OCI-LY1 (cell line): Measurements from ENCODE around the gene KIDINS220.

Source experiments
- H2AFZ ChIP-seq: fragments of 200-600 bp; sonication (generic), shearing (Covaris generic); 2 replicates; pipeline ENCODE4 v1.6.0; 2014; ENCODE audit warnings: antibody characterized with exemption, mild to moderate bottlenecking, low read length
- H3F3A ChIP-seq: fragments of 200-600 bp; sonication (generic), shearing (Covaris generic); 2 replicates; pipeline ENCODE4 v1.6.0; 2014; ENCODE audit warnings: mild to moderate bottlenecking, antibody characterized with exemption, low read length, moderate library complexity; ENCODE audit not compliant: insufficient read depth
- H3K27ac ChIP-seq: fragments of 200-600 bp; sonication (generic); 2 replicates; pipeline ENCODE4 v1.5.1; 2014; ENCODE audit warnings: low read length, mixed run types, mild to moderate bottlenecking, low read depth; ENCODE audit not compliant: poor library complexity, severe bottlenecking
- H3K27me3 ChIP-seq: fragments of 200-600 bp; sonication (generic); 2 replicates; pipeline ENCODE4 v1.6.0; 2014; ENCODE audit warnings: antibody characterized with exemption, mild to moderate bottlenecking, low read length, moderate library complexity; ENCODE audit not compliant: insufficient read depth
- H3K36me3 ChIP-seq: fragments of 200-600 bp; sonication (generic); 2 replicates; pipeline ENCODE4 v1.6.1; 2014; ENCODE audit warnings: mild to moderate bottlenecking, antibody characterized with exemption, low read length, moderate library complexity, mixed read lengths; ENCODE audit not compliant: insufficient read depth
- H3K4me1 ChIP-seq: fragments of 200-600 bp; sonication (generic); 2 replicates; pipeline ENCODE4 v1.5.1; 2014; ENCODE audit warnings: mild to moderate bottlenecking, low read length, moderate library complexity; ENCODE audit not compliant: insufficient read depth, severe bottlenecking
- H3K4me2 ChIP-seq: fragments of 200-600 bp; sonication (generic), shearing (Covaris generic); 2 replicates; pipeline ENCODE4 v1.6.1; 2014; ENCODE audit warnings: low read length
- H3K4me3 ChIP-seq: fragments of 200-600 bp; sonication (generic); 2 replicates; pipeline ENCODE4 v1.5.1; 2014; ENCODE audit warnings: low read length, low read depth, mild to moderate bottlenecking, mixed read lengths; ENCODE audit not compliant: poor library complexity, severe bottlenecking
- H3K79me2 ChIP-seq: fragments of 200-600 bp; shearing (Covaris generic); 2 replicates; pipeline ENCODE4 v1.6.1; 2016; ENCODE audit warnings: mixed run types, low read length, mixed read lengths; ENCODE audit not compliant: insufficient read depth
- H3K9ac ChIP-seq: fragments of 200-600 bp; sonication (generic), shearing (Covaris generic); 2 replicates; pipeline ENCODE4 v1.6.1; 2014; ENCODE audit warnings: mild to moderate bottlenecking, low read length, mixed read lengths
- H3K9me2 ChIP-seq: fragments of 200-600 bp; sonication (generic), shearing (Covaris generic); 2 replicates; pipeline ENCODE4 v1.6.1; 2014; ENCODE audit warnings: low read depth, mild to moderate bottlenecking, low read length, mixed read lengths
- H3K9me3 ChIP-seq: fragments of 200-600 bp; shearing (Covaris generic); 2 replicates; pipeline ENCODE4 v1.6.1; 2014; ENCODE audit warnings: low read length, mixed read lengths
- H4K20me1 ChIP-seq: fragments of 200-600 bp; sonication (generic), shearing (Covaris generic); 2 replicates; pipeline ENCODE4 v1.6.0; 2016; ENCODE audit warnings: mild to moderate bottlenecking, low read length; ENCODE audit not compliant: insufficient read depth
- EZH2 ChIP-seq: fragments of 200-600 bp; sonication (generic), shearing (Covaris generic); IDR thresholded peaks from 2 replicates; pipeline ENCODE4 v1.8.0; 2017; ENCODE audit warnings: borderline replicate concordance, mixed run types, mild to moderate bottlenecking, antibody characterized with exemption, low read length, moderate library complexity, mixed read lengths
- TF ChIP-seq, protein P1 (sequence below): fragments of 200-600 bp; sonication (generic), shearing (Covaris generic); IDR thresholded peaks from 2 replicates; pipeline ENCODE4 v1.5.1; 2017; ENCODE audit warnings: mild to moderate bottlenecking, antibody characterized with exemption, low read length, moderate library complexity, mixed read lengths

KIDINS220 gene

GRCh38 chr2:8860239-8860638, 22.8 kb upstream of the KIDINS220 start:
- no peaks in the 10 kb centered on the region for H3K4me1 ChIP-seq

DNA sequence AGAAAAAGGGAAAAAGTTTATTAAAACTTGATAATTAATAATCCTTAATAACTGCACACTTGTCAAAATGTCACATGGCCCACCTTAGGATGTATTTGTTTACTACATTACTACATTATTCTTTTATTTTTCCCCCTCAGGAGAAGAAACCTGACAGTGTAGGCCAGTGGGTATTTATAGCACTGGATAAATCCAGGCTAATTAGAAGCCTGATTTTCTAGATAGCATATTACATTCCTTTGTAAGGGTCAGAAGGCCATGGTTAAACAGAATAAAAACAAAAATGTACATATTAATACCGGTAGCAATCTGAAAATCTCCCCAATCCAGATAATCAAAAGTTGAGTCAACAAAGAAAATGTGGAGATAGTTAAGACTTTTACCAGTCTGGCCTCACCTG, 21.5 kb upstream of the KIDINS220 start:
- no peak overlapping the region for H3K4me2 ChIP-seq
- TF ChIP-seq EZH2 = no peak
- TF ChIP-seq, protein P1, sequence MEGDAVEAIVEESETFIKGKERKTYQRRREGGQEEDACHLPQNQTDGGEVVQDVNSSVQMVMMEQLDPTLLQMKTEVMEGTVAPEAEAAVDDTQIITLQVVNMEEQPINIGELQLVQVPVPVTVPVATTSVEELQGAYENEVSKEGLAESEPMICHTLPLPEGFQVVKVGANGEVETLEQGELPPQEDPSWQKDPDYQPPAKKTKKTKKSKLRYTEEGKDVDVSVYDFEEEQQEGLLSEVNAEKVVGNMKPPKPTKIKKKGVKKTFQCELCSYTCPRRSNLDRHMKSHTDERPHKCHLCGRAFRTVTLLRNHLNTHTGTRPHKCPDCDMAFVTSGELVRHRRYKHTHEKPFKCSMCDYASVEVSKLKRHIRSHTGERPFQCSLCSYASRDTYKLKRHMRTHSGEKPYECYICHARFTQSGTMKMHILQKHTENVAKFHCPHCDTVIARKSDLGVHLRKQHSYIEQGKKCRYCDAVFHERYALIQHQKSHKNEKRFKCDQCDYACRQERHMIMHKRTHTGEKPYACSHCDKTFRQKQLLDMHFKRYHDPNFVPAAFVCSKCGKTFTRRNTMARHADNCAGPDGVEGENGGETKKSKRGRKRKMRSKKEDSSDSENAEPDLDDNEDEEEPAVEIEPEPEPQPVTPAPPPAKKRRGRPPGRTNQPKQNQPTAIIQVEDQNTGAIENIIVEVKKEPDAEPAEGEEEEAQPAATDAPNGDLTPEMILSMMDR = no peak
- no peak overlapping the region for H2AFZ ChIP-seq
- no peaks in the 10 kb centered on the region for H4K20me1 ChIP-seq
- H3K4me1 ChIP-seq = no peaks in the 10 kb centered on the region
- H3K27me3 ChIP-seq = peaks cover 4% of the 10 kb centered on the region; the same call in 1 of the 2 replicates
- H3K9ac ChIP-seq = no peak overlapping the region
- H3K36me3 ChIP-seq = no peaks in the 10 kb centered on the region
- H3K27ac ChIP-seq = no peak overlapping the region
- H3K9me2 ChIP-seq = no peaks in the 10 kb centered on the region
- H3K9me3 ChIP-seq = no peaks in the 10 kb centered on the region
- H3F3A ChIP-seq = no peaks in the 10 kb centered on the region
- no peaks in the 10 kb centered on the region for H3K79me2 ChIP-seq
- no peak overlapping the region for H3K4me3 ChIP-seq

More at GRCh38 chr2:8860239-8860638, 22.8 kb upstream of the KIDINS220 start:
- Histone ChIP-seq H3K27ac (no peak overlapping the region), H3K79me2 (no peaks in the 10 kb centered on the region), H3K36me3 (no peaks in the 10 kb centered on the region), H3K4me2 (no peak overlapping the region), H3F3A (no peaks in the 10 kb centered on the region), H3K9ac (no peak overlapping the region), H2AFZ (no peak overlapping the region), H3K27me3 (peaks cover 4% of the 10 kb centered on the region; the same call in 1 of the 2 replicates), H3K9me3 (no peaks in the 10 kb centered on the region), H3K4me3 (no peak overlapping the region), H4K20me1 (no peaks in the 10 kb centered on the region), H3K9me2 (no peaks in the 10 kb centered on the region)
- TF ChIP-seq, protein P1 = no peak
- TF ChIP-seq EZH2 = no peak

- no peaks in the 10 kb centered on the region for H3K9me2 ChIP-seq
- H3K27ac ChIP-seq = no peak overlapping the region
- no peak overlapping the region for H3K9ac ChIP-seq
- no peak overlapping the region for H2AFZ ChIP-seq
- H3K4me3 ChIP-seq = no peak overlapping the region
- no peaks in the 10 kb centered on the region for H3F3A ChIP-seq
- no peaks in the 10 kb centered on the region for H3K4me1 ChIP-seq
- no peak for TF ChIP-seq EZH2
- TF ChIP-seq, protein P1 = no peak
- no peaks in the 10 kb centered on the region for H4K20me1 ChIP-seq
- peaks cover 4% of the 10 kb centered on the region; the same call in 1 of the 2 replicates for H3K27me3 ChIP-seq
- H3K4me2 ChIP-seq = no peak overlapping the region
- H3K36me3 ChIP-seq = no peaks in the 10 kb centered on the region
- H3K79me2 ChIP-seq = no peaks in the 10 kb centered on the region
- no peaks in the 10 kb centered on the region for H3K9me3 ChIP-seq
These were observed 20.9 kb upstream of the KIDINS220 start for GRCh38 chr2:8858264-8858663.
